ENCODE data around the gene GNAS-AS1.

Gene GNAS-AS1

GRCh38 chr20:58778760-58779159 lies 71.9 kb downstream of the GNAS-AS1 start:
- DNase-seq (ENCODE audit: low spot score) = no peak

DNA sequence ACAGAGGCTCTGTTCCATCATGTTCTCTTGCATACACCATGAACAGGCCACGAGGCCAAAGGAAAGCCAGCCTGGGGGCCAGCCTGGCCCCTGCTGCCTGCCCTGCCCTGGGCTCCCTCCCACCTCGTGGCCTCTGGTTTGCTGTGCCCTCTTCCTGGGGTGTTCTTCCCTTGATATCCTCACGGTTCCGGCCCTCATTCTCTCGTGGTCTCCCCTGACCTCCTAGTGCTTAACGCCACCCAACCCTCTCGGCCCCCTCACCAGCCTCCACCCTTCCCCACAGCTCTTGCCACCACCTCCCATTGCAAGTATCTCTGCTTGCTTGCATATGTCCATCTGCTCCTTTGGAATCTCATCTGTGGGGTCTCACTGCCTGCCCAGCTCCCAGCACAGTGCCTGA lies 73.0 kb downstream of the GNAS-AS1 start:
- DNase-seq (ENCODE audit: low spot score) = no peak

DNA sequence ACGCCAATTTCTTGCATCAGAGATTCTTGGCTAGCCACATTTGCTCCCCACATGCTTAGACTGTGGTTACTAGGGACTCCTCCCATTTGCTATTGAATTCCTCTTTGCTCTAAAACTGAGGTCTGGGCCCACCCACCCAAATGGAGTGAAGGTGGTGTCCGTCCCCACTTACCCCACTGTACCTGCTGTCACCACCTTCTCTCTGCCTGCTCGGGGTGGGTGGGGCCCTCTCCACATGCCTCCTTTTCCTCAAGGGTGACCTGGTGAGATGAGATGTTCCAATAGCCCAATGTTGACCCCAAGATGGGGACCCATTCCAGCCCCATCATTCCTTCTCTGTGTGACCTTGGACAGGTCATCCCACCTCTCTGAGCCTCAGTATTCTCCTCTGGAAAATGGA lies 74.6 kb downstream of the GNAS-AS1 start:
- DNase-seq (ENCODE audit: low spot score) = no peak

GRCh38 chr20:58775371-58775770 lies 75.3 kb downstream of the GNAS-AS1 start:
- no peak for DNase-seq (ENCODE audit: low spot score)

DNA sequence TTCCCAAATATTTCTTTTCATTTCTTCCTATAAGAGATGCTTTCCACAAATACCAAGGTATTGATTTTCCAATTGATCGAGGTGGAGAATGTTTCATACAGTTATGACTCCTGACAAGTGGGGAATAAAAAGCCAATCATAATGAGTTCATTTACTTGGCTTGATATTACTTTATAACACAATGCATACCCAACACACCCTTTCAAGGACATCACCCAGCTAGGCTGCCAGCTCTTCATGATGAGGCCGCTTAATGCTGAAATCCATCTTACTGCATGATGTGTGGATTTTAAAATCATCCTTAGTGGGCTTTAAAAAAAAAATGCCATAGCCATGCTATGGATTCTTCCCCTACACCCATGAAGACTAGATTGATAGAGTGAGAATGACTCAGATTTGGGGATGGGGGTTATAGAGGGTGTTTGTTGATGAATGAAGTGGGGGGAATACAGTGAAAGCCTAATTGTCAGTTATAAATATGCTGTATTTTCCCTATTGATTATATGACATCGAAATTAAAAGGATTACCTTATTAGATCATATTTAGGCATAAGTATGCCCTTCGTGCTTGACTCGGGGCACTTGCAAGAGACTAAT lies 75.9 kb downstream of the GNAS-AS1 start:
- no peak for DNase-seq (ENCODE audit: low spot score)

GRCh38 chr20:58774214-58774613 lies 76.5 kb downstream of the GNAS-AS1 start:
- DNase-seq (ENCODE audit: low spot score) = no peak

DNA sequence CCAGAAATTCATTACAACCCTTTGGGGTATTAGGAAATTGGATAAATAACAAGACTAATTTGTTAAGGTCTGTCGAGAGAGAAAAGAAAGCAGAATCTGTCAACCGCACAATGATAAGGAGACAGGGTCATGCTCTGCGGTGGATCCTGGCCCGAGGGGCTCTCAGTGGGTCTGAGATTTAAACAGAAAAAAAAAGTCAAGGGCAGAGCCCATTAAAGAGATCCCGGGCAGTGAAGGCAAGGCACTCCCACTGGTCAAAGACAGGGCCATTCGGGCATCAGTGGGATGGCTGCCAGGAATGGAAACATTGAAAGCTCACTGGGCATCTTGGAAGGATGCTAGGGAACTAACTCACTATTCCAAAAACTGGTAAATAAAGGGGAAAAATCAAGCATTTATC lies 77.9 kb downstream of the GNAS-AS1 start:
- no peak for DNase-seq (ENCODE audit: low spot score)
